Cardiac fibroblast (primary cell): ENCODE results near the gene FOXK2.

Experiments used
- DNase-seq, 2 donors: peaks; one replicate each; pipeline versions ENCODE4 v3.0.0 to v3.0.0-alpha.2; 2010; ENCODE audit warnings: low read depth in 2 of 2
- H3K4me3 ChIP-seq, 2 donors: replicated peaks in 1 of 2; 1 replicate in 1 of 2; 2 replicates in 1 of 2; pipeline ENCODE4 v1.5.1; 2011; ENCODE audit warnings: low read depth in 2 of 2, low read length in 2 of 2, mild to moderate bottlenecking in 2 of 2, moderate library complexity in 1 of 2
- CTCF ChIP-seq: IDR thresholded peaks from one replicate; pipeline ENCODE4 v1.5.1; 2011; ENCODE audit warnings: low read depth, mild to moderate bottlenecking, low read length, inconsistent platforms

The FOXK2 gene

DNA sequence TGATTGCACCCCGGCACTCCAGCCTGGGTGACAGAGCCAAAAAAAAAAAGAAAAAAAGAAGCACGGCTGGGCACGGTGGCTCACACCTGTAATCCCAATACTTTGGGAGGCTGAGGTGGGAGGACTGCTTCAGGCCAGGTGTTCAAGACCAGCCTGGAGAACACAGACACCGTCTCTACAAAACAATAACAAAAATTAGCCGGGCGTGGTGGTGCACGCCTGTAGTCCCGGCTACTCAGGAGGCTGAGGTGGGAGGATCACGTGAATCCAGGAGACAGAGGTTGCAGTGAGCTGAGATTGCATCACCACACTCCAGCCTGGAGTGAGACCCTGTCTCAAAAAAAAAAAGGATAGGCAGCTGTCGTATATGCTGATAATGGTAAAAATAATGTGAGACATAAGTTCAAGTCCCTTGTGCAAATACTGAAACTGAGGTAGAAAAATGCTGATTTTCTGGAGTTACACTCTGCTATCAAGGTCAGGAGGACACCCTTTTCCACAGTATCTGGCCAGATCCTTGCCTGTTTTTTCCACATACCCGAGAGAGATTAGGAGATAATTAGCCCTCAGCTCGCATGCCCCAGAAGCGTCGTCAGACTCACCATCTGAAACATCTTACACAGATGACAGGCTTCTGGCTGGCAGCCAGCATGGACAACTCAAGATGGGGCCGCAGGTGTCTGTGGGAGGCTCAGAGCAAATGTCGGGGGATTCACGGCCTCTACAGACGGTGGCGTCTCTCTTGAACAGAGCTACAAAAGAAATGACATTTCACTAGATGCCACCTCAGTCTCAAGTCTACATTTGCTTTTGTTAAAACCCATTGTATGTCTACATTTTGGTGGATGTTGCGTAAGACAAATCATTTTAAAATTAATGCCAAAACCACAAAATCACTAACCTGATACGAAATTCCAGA is 91.9 kb downstream of the FOXK2 start:
- TF ChIP-seq CTCF = no peak
- DNase-seq = peak; percentile 53 to 72

DNA sequence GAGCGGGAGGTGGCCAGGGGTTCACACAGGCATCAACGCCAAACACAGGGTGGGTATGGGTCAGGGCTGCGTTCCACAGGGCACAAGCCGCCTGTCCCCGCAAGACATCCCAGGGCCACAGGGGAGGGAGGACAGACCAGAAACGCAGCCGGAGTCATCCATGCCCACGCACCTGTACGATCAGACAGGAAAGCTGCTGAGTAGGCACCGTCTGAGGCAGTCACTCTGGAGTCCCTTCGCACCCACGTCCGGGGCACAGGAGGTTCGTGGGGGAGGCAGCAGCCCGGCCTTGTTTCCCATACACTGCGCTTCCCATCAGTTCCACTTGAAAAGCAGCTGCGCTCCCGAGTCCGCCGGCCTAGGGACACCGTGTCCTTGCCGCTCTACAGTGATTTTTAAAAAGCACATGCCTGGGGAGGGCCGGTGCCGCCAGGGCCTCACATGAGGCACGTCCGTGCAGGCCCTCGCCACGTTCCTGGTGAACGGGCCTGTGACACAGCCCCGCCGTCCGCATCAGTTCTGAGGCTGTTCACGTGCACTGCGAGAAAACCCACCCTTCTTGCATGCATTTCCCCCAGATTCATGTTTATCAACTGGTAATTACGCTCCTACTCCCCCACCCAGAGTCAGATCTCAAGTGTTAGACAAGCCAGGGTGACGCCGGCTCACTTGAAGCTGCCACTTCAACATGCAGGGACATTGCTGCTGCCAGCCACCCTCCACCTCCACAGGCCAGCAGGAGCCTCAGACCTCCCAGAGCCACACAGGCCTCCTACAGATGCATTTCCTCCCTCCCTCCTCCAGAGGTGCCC is 94.0 kb downstream of the FOXK2 start:
- no peak for TF ChIP-seq CTCF
- no peak for DNase-seq
- no peak overlapping the region for H3K4me3 ChIP-seq

More for the DNA sequence above, 91.9 kb downstream of the FOXK2 start:
- H3K4me3 ChIP-seq = no peak overlapping the region

DNA sequence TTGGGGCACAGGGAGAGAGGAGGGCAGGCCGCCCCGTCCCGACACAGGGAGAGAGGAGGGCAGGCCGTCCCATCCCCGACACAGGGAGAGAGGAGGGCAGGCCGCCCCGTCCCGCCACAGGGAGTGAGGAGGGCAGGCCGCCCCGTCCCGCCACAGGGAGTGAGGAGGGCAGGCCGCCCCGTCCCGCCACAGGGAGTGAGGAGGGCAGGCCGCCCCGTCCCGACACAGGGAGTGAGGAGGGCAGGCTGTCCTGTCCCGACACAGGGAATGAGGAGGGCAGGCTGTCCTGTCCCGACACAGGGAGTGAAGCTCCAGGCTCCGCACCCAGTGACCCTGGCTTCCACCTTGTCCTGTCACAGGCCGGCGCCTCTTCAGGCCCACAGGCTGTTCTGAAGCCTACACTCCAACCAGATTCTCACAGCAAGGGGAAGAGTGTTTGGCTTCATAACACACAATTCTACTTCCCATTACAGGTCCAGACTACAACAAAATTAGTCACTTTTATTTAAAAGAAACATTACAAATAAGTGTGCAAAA is 94.6 kb downstream of the FOXK2 start:
- no peak for TF ChIP-seq CTCF
- no peak for DNase-seq
- H3K4me3 ChIP-seq = no peak overlapping the region

- no peak for TF ChIP-seq CTCF
- no peak for DNase-seq
- no peak overlapping the region for H3K4me3 ChIP-seq
Observed at GRCh38 chr17:82615084-82616020, 95.8 kb downstream of the FOXK2 start.

DNA sequence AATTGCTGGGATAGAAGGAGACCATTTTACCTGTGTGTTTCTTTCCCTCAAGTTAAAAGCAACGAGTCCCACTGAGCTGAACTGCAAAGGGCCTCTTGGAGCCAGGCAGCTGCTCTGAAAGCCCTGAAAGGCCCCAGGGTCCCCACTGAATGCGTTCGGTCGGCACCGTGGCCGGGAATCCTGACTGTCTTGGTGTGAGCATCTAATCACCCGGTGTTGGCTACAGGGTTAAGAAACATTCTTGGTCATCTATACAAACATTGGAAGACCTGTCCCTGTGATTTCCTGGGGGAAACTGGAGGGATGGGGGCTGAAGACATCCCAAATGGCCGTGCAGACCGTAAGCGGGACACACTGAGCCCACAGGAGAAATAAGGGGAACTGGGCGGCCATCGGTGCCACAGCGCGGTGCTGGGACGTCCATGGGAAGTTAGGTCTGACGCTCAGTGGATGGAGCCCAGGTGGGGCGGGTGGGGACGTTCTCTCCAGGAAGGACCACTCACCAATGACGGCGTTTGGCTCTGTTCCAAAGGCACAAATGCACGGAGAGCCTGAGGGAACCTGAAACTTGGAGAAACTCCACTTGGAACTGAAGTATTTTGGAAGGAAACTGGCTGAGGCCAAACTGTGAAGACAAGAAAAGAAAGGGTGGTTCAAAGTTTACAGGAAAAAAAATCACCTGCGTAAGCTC is 96.6 kb downstream of the FOXK2 start:
- H3K4me3 ChIP-seq = no peak overlapping the region
- no peak for TF ChIP-seq CTCF
- no peak for DNase-seq

DNA sequence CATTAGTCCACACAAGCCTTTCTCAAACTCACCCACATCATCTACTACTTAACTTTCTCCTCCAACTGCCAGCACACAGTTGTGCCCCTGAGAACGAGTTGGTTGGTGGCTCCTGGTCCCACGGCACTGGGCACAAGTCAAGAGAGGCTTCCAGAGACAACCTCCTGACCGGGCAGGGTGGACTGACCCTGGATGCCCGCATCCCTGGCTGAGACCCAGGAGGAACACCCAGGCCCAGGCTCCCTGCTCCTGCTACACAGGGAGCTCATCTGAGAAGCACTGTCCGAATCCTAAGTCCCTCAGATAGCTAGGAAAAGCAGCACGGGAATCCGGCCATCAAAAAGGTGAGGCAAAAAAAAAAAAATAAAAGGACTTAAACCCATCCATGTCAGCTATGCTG is 99.7 kb downstream of the FOXK2 start:
- no peak for DNase-seq
- H3K4me3 ChIP-seq = no peak overlapping the region
- TF ChIP-seq CTCF = no peak
